Activated B cell treated with CpG ODN at 0.5 μM for 24 hours (primary cell): Measurements from ENCODE around the gene LDB2. TPM values are rescaled to one million over a fixed set of nuclear protein-coding genes. Genes with fewer than 3 reads are reported as not detected.

Experiments used
- ATAC-seq: fragments of 200-7000 bp; cut with Tn5 transposase; one replicate; pipeline ENCODE4 v1.10.0; 2021; ENCODE audit warnings: low read depth, mild to moderate bottlenecking, moderate library complexity
- CTCF ChIA-PET: fragments of 350-600 bp; sonication (Branson Sonifier 250); formaldehyde crosslinking; loops from one replicate; lab custom pipeline; 2021; ENCODE audit warnings: antibody characterized with exemption; lab: Charles Lee
- POLR2A ChIA-PET: fragments of 350-600 bp; sonication (Branson Sonifier 250); formaldehyde crosslinking; loops from one replicate; lab custom pipeline; 2021; ENCODE audit warnings: antibody characterized with exemption; lab: Charles Lee
- DNase-seq: peaks from one replicate; pipeline ENCODE4 v3.0.0; 2022
- H3K27ac Mint-ChIP-seq: one replicate; pipeline ENCODE4 v1.8.0; 2020; ENCODE audit warnings: mixed read lengths
- H3K27me3 Mint-ChIP-seq: one replicate; pipeline ENCODE4 v1.8.0; 2021; ENCODE audit warnings: mixed read lengths
- H3K36me3 Mint-ChIP-seq: one replicate; pipeline ENCODE4 v1.8.0; 2021; ENCODE audit warnings: low read depth, mixed read lengths
- H3K4me1 Mint-ChIP-seq: one replicate; pipeline ENCODE4 v1.8.0; 2021; ENCODE audit warnings: mixed read lengths
- H3K4me3 Mint-ChIP-seq: one replicate; pipeline ENCODE4 v1.8.0; 2020; ENCODE audit warnings: mild to moderate bottlenecking, mixed read lengths
- H3K9me3 Mint-ChIP-seq: one replicate; pipeline ENCODE4 v1.8.0; 2020; ENCODE audit warnings: mixed read lengths
- CTCF ChIP-seq: fragments of 200-600 bp; IDR thresholded peaks from one replicate; pipeline ENCODE4 v1.8.0; 2022; ENCODE audit warnings: antibody characterized with exemption, mild to moderate bottlenecking
- intact Hi-C: fragments of 100-400 bp; cut with micrococcal nuclease; formaldehyde crosslinking; loops from one replicate; pipeline ENCODE4 v1.15.1; 2024
- total RNA-seq: library from RNA; stranded (reverse); gene quantifications from 2 replicates; pipeline ENCODE4 v1.2.3, GENCODE V29; 2022

LDB2 gene
- total RNA-seq, 1 donor from 2014 or later = not detected

DNA sequence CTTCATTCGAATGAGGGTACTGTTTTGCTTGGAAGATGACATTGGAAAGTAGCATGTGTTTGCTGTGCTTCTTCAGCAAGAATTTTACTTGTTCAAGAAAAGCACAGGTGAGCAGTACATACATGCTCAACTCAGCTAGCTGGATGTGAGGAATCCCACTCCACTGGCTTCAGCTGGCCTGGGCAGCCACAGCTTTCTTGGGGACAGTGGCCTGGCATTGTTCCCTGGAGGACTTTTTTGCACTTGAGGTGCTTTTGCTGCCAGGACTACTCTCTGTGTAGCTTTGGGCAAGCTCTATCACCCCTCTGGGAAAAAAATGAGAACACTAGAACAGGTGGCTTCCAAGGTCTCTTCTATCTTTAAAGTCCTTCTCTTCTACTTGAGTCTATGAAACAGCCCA is 184.3 kb downstream of the LDB2 start:
- Mint-ChIP-seq H3K9me3 (no peaks in the 10 kb centered on the region), H3K4me3 (no peak overlapping the region), H3K27me3 (no peaks in the 10 kb centered on the region), H3K4me1 (no peaks in the 10 kb centered on the region), H3K27ac (no peak overlapping the region), H3K36me3 (no peaks in the 10 kb centered on the region)
- CTCF ChIA-PET = no interaction called here
- POLR2A ChIA-PET = no interaction called here
- no peak for DNase-seq
- intact Hi-C loops = no loop called here
- no peak for TF ChIP-seq CTCF
- no peak for ATAC-seq

- intact Hi-C loops = no loop called here
- H3K4me1 Mint-ChIP-seq = no peaks in the 10 kb centered on the region
- ChIA-PET POLR2A (no interaction called here), CTCF (no interaction called here)
- no peaks in the 10 kb centered on the region for H3K9me3 Mint-ChIP-seq
- H3K27ac Mint-ChIP-seq = no peak overlapping the region
- H3K27me3 Mint-ChIP-seq = no peaks in the 10 kb centered on the region
- DNase-seq = no peak
- no peak overlapping the region for H3K4me3 Mint-ChIP-seq
- no peaks in the 10 kb centered on the region for H3K36me3 Mint-ChIP-seq
- TF ChIP-seq CTCF = no peak
- no peak for ATAC-seq
Measured at GRCh38 chr4:16713696-16714095, 184.7 kb downstream of the LDB2 start.

DNA sequence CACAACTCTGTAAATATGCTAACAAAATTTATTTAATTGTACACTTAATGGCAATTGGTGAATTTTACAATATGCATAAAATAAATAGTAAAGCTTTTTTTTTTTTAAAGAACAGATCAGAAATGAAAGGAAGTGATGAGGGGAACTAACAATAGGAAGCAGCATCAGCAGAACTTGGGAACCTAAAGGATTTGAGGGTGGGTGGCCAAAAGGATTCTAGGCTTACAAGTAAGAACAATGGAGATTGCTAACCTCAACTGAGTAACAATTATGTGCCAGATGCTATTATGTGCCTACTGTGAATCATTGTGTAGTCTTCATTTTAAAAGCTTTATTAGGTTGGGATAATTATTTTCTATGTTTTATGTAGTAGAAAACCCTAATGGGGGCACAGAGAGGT is 185.2 kb downstream of the LDB2 start:
- H3K36me3 Mint-ChIP-seq = no peaks in the 10 kb centered on the region
- TF ChIP-seq CTCF = no peak
- CTCF ChIA-PET = no interaction called here
- DNase-seq (no peak), ATAC-seq (no peak)
- no peaks in the 10 kb centered on the region for H3K27me3 Mint-ChIP-seq
- peaks cover 2% of the 10 kb centered on the region for H3K9me3 Mint-ChIP-seq
- POLR2A ChIA-PET = no interaction called here
- intact Hi-C loops = no loop called here
- no peak overlapping the region for H3K27ac Mint-ChIP-seq
- H3K4me3 Mint-ChIP-seq = no peak overlapping the region
- no peaks in the 10 kb centered on the region for H3K4me1 Mint-ChIP-seq

- ChIA-PET POLR2A (no interaction called here), CTCF (no interaction called here)
Measured at GRCh38 chr4:16710198-16710597, 188.2 kb downstream of the LDB2 start.

GRCh38 chr4:16707874-16708273 is 190.6 kb downstream of the LDB2 start:
- ATAC-seq = no peak
- no peak for TF ChIP-seq CTCF
- H3K27ac Mint-ChIP-seq = no peak overlapping the region
- H3K36me3 Mint-ChIP-seq = no peaks in the 10 kb centered on the region
- ChIA-PET POLR2A (no interaction called here), CTCF (no interaction called here)
- H3K4me3 Mint-ChIP-seq = no peak overlapping the region
- DNase-seq = no peak
- intact Hi-C loops = no loop called here
- peaks cover 3% of the 10 kb centered on the region for H3K9me3 Mint-ChIP-seq
- no peaks in the 10 kb centered on the region for H3K4me1 Mint-ChIP-seq
- no peaks in the 10 kb centered on the region for H3K27me3 Mint-ChIP-seq

More at GRCh38 chr4:16710198-16710597, 188.2 kb downstream of the LDB2 start:
- DNase-seq (no peak), ATAC-seq (no peak)
- intact Hi-C loops = no loop called here
- H3K36me3 Mint-ChIP-seq = no peaks in the 10 kb centered on the region
- no peak overlapping the region for H3K4me3 Mint-ChIP-seq
- H3K27me3 Mint-ChIP-seq = no peaks in the 10 kb centered on the region
- no peak overlapping the region for H3K27ac Mint-ChIP-seq
- no peak for TF ChIP-seq CTCF
- no peaks in the 10 kb centered on the region for H3K4me1 Mint-ChIP-seq
- peaks cover 3% of the 10 kb centered on the region for H3K9me3 Mint-ChIP-seq
